Measurements from ENCODE around the gene SSPN.
A peak's percentile ranks its signal among the peaks of the same experiment; 100 is the strongest.

The SSPN gene

GRCh38 chr12:26265606-26266005 lies 70.2 kb downstream of the SSPN start:
- DNase-seq (ENCODE audit: low read depth, low spot score) = no peak

- DNase-seq (ENCODE audit: low read depth, low spot score) = no peak
Measured at GRCh38 chr12:26266881-26267280, 71.5 kb downstream of the SSPN start.

DNA sequence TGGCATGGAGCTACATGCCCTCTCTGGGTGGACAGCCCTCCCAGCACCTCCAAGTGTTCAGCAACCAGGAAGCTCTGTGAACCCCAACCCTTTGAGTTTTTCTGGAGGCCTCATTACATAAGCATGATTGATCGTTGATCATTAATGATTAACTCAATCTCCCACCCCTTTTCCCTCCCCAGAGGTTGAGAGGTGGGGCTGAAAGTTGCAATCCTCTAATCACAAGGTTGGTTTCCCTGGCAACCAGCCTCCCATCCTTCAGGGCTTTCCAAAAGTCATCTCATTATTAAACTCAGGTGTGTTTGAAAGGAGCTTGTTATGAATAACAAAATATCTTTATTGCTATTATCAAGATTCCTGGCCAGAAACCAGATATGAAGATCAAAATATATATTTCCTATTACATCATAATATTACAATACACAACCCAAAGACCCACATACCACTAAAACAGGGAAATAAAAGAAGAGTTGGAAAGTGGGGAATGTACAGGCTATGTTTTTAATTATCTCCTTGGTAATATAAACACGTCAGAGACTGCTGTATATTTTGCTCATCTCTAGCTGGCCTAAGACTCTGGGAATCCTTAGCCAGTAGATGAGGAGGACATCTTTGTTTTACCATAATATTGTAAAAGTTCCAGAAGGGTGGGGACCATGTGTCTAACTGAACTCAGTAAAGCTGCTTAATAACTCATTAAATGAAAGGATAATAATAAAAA lies 73.6 kb downstream of the SSPN start:
- DNase-seq (ENCODE audit: low read depth, low spot score) = no peak

GRCh38 chr12:26269562-26270284 lies 74.3 kb downstream of the SSPN start:
- DNase-seq (ENCODE audit: low read depth, low spot score) = no peak

GRCh38 chr12:26271024-26271423 lies 75.7 kb downstream of the SSPN start:
- DNase-seq (ENCODE audit: low read depth, low spot score) = no peak

DNA sequence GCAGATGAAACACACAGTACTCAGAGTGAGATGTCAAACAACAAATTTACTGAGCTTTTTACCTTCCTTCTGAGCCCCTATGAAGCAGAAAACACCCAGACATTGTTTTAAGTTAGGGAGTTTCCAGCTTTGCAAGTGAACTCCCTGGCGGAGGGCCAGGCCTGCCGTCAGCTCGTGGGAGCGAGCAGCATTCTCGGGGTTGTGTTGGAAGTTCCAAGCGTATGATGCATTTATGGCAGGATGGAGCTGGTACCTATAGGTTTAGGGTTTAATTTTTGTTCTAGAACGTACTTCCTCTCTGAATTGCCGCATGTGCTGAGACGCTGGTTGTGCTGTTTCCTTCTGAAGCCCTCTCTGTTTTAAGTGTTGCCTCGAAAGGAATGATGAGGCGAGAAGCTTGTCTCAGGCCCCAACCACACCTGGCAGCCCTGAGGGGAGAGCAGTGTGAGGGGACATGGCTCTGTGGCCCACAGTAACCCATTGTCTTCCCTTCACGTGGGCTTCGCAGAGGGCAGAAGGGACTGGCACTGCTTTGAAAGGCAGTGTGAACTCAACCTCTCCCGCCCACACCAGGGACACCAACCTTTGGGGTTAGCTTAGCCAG lies 76.6 kb downstream of the SSPN start:
- no peak for DNase-seq (ENCODE audit: low read depth, low spot score)

- no peak for DNase-seq (ENCODE audit: low read depth, low spot score)
Measured at GRCh38 chr12:26272851-26273250, 77.5 kb downstream of the SSPN start.

DNA sequence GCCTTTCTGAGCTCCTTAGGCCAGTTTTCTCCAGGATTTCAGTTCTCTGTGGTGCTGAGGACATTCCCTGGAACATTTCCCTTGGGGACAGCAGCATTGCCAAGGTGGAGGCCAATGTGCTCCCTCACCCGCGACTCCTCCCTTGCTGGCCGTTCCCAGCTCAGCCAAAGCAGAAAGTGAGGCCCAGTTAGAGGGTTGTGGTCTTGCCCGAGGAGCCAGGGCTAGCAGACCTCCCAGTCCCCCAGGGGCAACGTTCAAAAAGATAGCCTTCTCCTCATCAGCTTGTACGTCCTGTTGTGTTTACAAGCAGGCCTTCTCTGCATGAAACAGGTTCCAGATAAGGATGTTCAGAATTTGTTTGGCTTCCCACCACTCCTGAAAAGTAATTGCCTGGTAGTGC lies 78.4 kb downstream of the SSPN start:
- DNase-seq (ENCODE audit: low read depth, low spot score) = no peak

DNA sequence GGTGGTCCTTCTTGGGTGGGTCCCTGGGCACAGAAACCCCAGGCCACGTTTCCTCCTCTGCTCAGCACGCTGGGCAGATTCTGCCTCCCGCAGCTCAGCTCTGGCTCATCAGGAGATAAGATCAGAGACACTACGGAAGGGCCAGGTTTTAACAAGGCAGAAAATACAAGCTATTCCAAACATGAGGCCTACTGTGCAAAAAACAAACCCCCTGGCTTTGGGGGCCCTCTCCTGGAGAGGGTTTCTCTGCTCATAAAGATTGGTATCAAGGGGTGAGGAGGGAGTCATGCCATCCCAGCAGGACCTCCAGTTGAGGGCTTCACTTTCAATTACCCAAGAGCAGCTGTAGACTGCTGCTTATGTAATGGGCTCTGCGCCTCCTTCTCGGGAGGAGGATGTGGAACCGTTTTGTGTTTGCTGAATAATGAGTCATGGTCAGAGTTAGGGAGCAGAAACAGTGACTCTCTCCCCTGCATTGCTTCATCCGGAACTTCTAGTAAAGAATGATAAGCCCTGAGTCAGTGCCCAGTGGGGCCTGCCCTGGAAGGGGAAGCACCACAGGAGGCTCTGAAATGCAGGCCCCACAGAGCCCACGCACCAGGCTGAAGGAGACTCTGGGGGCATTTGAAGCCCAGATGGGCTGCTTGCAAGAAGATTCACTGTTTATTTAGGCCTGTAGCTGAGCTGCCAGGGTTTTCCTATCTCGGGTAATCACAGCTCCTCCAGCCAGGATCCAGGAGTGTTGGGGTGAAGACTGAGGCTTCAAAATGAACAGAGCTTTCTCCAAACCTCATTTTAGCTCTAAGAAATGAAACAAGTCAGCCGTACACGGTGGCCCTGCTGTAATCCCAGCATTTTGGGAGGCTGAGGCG lies 79.3 kb downstream of the SSPN start:
- DNase-seq (ENCODE audit: low read depth, low spot score) = peak; percentile 12

- DNase-seq (ENCODE audit: low read depth, low spot score) = no peak
Measured at GRCh38 chr12:26275313-26276131, 80.1 kb downstream of the SSPN start.

- no peak for DNase-seq (ENCODE audit: low read depth, low spot score)
Measured at GRCh38 chr12:26276709-26277108, 81.3 kb downstream of the SSPN start.

- DNase-seq (ENCODE audit: low read depth, low spot score) = no peak
Measured at GRCh38 chr12:26277506-26278246, 82.3 kb downstream of the SSPN start.

DNA sequence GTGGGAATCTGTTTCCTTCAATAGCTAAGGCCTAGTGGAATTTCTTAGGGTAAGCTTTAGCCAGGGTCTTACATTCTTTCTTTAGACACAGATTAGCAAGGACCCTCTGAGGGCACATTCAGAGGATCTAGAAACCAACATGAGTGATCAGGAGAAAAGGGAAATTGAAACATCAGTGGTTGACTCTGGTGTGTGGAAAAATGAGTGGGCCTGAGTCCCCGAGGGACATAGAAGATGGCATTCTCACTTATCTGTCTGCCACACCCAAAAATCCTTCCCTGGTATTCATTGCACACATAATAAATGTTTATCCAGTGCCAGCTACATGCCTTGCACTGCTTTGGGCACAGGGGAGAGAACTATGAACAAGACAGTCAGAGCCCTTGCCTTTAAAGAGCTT lies 82.9 kb downstream of the SSPN start:
- no peak for DNase-seq (ENCODE audit: low read depth, low spot score)

DNA sequence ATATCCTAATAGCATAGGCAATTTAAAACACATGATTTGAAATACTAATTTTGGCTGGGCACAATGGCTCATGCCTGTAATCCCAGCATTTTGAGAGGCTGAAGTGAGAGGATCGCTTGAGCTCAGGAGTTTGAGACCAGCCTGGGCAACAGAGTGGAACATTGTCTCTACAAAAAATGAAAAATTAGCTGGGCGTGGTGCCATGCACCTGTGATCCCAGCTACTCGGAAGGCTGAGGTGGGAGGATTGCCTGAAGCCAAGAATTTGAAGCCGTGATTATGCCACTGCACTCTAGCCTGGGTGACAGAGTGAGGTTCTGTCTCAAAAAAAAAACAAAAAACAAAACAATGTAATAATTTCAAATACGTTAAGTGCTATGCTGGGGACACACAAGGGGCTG lies 83.3 kb downstream of the SSPN start:
- DNase-seq (ENCODE audit: low read depth, low spot score) = no peak

DNA sequence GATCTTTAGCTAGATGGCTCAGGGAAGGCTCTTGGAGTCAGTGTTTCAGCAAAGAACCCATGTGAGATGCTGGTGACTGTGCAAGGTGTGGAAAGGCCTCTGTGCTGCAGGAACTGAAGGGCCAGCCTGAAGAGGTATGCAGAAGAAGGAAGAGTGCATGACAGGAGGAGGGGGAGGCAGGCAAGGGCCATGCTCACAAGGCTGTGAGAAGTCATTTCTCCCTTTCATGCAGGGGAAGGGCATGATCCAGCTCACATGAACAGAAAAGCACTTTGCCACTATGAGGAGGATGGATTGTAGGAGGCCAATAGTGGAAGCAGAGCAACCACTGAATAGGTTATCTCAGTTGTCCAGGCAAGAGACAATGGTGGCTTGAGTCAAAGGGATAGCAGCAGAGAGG lies 83.7 kb downstream of the SSPN start:
- DNase-seq (ENCODE audit: low read depth, low spot score) = no peak

- DNase-seq (ENCODE audit: low read depth, low spot score) = no peak
Measured at GRCh38 chr12:26279908-26280307, 84.5 kb downstream of the SSPN start.

- no peak for DNase-seq (ENCODE audit: low read depth, low spot score)
Measured at GRCh38 chr12:26280869-26281268, 85.5 kb downstream of the SSPN start.

DNA sequence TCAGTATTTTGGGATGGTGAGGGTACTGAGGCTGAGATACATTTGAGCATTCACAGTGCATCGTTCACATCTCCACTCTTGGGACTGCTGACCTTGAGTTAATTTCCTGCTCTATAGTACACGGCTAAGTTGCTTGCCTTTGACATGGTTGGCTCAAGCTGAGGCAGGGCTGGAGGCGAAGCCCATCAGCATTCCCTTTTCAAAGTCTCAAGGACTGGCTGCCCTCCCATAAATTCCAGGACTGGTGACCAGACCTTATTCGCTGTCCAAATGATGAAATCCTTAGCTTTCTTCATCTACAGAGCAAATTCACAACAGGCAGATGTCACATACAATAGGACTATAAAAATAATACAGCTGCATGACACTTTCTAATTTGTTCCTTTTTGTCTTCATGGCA lies 85.9 kb downstream of the SSPN start:
- no peak for DNase-seq (ENCODE audit: low read depth, low spot score)

GRCh38 chr12:26282339-26282940 lies 87.1 kb downstream of the SSPN start:
- no peak for DNase-seq (ENCODE audit: low read depth, low spot score)

- no peak for DNase-seq (ENCODE audit: low read depth, low spot score)
Measured at GRCh38 chr12:26283046-26283445, 87.7 kb downstream of the SSPN start.

Data from iPS DF 19.7 (cell line).